GM19372 (cell line): Measurements from ENCODE around the gene ADARB2.
A peak's percentile ranks its signal among the peaks of the same experiment; 100 is the strongest.

Experiments used
- ATAC-seq: cut with Tn5 transposase; IDR thresholded peaks from one replicate; pipeline ENCODE4 v1.9.1; 2021; ENCODE audit warnings: mild to moderate bottlenecking, low read depth, moderate library complexity; ENCODE audit not compliant: unreplicated experiment

The ADARB2 gene

GRCh38 chr10:1645896-1646295 is 91.4 kb downstream of the ADARB2 start:
- no peak for ATAC-seq

GRCh38 chr10:1644191-1644711 is 93.1 kb downstream of the ADARB2 start:
- ATAC-seq: no peak

- ATAC-seq: no peak
Observed at GRCh38 chr10:1643908-1644179, 93.5 kb downstream of the ADARB2 start.

GRCh38 chr10:1643161-1643907 is 94.0 kb downstream of the ADARB2 start:
- peak; percentile 71 for ATAC-seq

DNA sequence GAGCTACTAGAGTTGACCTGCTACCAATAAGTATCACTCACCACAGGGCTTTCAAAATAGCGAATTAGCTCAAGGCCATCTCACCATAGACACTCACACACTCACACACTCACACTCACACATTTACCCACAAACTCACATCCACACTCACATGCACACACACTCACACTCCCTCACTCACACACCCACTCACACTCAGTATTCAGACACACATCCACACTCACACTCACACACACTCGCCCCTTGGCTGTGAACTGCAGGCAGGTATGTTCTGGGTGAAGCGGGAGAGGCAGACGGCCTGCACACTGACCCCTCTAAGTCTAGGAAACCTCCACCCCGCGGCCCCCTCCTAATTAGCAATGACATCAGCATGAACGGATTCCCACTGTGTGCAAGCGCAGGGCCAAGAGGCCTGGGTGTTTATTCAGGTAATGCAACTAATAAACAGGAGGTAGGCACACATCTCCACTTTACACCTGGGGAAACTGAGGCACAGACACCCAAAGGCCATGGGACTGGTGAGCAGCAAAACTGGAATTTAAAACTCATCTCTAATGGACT is 94.6 kb downstream of the ADARB2 start:
- no peak for ATAC-seq

DNA sequence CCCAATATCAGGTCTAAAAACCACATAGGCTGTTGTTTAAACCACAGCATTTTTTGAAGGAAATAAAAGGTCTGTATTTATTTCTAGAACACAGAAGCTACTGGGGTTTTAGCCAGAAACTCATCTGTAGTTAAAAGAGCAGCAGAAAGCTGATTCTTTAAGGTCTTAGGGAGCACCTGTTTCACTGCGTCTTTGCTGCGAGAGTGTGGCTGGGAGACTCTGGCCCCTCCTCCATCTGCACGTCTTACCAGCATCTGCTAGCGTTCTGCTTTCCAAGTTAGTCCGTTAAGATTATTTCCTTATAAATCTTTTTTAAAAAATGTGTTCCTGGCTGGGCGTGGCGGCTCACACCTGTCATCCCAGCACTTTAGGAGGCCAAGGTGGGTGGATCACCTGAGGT is 95.9 kb downstream of the ADARB2 start:
- no peak for ATAC-seq

DNA sequence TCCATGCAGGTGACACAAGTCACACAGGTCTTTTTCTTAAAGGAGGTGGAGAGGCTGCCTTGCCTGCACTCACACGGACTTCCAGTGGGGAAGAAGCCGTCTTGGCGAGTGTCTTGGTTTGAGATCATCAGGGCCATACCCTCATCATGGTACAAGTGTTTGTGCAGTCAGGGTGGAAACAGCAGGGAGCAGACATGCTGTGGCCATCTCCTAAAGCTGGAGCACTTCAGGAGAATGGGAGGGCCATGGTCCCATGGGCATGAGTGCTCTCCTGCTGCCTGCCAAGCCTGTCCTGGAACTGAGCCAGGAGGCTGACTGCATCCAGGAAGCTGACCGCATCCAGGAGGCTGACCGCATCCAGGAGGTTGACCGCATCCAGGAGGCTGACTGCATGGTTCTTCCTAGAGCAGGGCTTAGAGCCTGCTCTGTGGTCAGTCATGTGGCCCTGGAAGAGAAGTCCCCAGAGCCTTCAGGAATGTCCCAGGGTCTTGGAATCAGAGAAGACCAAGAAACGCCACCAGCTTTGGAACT is 98.4 kb downstream of the ADARB2 start:
- no peak for ATAC-seq

GRCh38 chr10:1635340-1635739 is 102.0 kb downstream of the ADARB2 start:
- no peak for ATAC-seq

DNA sequence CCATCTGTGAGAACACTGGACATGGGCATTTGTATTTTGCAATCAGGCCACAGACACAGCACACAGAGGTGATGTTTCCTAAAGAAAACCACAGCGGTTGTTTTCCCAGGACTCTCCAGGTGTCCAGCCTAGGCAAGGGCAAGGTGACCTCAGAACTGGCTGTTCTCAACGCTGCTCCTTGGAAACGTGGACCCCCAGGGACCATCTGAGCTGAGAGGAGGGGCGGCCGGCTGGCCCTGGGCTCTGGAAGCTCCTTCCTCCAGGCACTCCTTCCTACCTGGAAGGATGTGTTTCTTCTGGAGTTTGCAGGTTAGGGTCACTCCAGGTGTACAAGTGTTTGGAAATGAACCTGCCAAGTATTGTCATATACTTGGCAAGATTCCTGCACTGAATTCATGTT is 103.1 kb downstream of the ADARB2 start:
- ATAC-seq: no peak

DNA sequence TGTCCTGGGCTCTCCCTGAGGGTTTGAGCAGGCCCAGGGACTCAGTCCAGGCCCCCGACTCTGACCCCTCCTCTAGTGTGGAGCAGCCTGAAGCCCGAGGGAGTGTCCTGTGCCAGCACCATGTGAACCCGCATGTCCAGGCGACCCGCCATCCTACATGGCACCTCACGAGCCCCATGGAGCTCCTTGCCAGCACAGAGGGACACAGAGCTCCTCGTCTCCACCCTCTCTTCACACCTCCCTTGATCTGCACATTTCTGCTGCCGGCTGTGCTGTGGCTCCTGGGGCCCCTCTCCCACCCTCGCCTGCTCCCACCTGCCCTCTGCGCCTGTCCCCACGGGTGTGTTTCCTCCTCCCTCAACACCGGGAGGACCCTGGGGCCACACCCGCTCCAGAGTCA is 103.5 kb downstream of the ADARB2 start:
- no peak for ATAC-seq

DNA sequence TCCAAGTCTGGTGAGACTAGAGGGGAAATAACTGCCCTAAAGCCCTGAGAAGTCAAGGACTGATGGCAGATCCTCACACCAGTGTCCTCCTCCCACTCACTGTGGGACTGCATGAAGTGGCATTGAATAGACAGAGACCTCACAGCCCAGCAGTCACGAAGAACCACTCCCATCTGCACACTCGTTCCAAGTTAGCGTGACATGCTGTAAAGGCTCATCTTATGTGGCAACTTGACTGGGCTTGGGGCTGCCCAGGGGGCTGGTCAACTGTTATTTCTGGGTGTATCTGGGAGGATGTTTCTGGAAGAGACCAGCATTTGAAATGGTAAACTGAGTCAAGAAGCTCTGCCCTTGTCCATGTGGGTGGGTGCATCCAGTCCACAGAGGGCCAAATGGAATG is 104.7 kb downstream of the ADARB2 start:
- no peak for ATAC-seq

- no peak for ATAC-seq
Observed at GRCh38 chr10:1632141-1632540, 105.2 kb downstream of the ADARB2 start.

- no peak for ATAC-seq
Observed at GRCh38 chr10:1631282-1631681, 106.0 kb downstream of the ADARB2 start.

DNA sequence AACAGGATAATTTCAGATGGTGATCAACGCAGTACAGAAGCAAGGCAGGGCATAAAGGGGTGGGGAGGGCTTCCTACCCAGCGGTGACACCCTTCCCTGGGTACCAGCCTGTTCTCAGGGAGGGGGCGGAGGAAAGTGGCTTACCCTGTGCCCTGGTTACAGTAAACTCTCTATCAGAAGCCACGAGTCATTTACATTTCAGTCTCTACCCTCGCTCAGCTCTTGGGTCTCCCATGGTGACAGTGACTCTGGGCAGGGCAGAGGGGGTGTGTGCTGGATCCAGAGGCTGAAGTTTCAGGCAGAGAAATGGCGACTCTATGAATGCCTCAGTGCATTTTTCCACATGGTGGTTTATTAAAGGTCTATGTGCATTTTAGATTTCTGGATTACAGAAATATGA is 107.0 kb downstream of the ADARB2 start:
- no peak for ATAC-seq

GRCh38 chr10:1629326-1630198 is 107.8 kb downstream of the ADARB2 start:
- ATAC-seq: no peak

DNA sequence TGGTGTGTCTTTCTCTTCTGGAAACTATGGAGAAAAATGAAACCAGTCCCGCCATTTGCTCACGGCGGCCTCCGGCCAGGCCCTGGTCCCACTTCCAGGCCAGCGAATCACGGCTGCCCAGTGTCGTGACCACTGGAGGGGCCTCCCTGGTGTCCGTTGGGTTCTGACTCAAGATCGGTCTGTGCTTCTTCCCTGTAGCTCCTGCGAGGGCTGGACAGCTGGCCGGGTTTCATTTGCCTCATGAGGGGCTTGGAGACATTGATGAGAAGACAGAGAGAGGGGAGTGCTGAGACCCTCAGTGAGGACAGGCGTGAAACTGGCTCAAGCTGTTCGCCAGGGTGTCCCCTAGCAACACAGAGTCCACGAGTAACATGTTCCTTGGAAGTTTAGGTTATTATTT is 108.6 kb downstream of the ADARB2 start:
- no peak for ATAC-seq

GRCh38 chr10:1627945-1628344 is 109.4 kb downstream of the ADARB2 start:
- ATAC-seq: no peak

GRCh38 chr10:1626835-1627234 is 110.5 kb downstream of the ADARB2 start:
- no peak for ATAC-seq

GRCh38 chr10:1626410-1626809 is 110.9 kb downstream of the ADARB2 start:
- ATAC-seq: no peak

GRCh38 chr10:1625731-1626130 is 111.6 kb downstream of the ADARB2 start:
- no peak for ATAC-seq

- ATAC-seq: no peak
Observed at GRCh38 chr10:1625079-1625478, 112.2 kb downstream of the ADARB2 start.
